Measurements from ENCODE around the gene EPB41L1. TPM values are rescaled to one million over a fixed set of nuclear protein-coding genes. Genes with fewer than 3 reads are reported as not detected.

Gene EPB41L1
- total RNA-seq, 1 experiment from 2014 or later, result 38.7 TPM

DNA sequence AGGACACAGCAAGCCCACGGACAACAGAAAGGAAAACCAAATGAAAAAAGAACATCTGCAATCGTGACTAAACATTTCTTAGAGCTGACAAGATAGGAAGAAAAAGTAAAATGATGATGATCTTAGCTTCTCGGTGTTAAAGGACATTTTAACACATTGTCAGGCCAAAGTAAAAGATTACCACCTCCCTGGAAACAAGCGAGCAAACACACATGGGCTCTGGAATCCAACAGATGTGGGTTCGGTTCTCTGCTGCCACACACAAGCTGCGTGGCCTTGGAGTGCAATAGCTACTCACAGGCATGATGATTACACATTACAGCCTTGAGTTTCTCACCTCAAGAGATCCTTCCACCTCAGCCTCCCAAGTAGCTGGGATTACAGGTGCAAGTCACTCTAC, 74.2 kb downstream of the EPB41L1 start (continued):
- no peak for TF ChIP-seq ARID4B (CRISPR knock-in tag; IDR thresholded peaks at IDR 0.05; ENCODE audit: borderline replicate concordance)
- TF ChIP-seq ZNF671 (CRISPR knock-in tag; IDR thresholded peaks at IDR 0.05), result no peak
- TF ChIP-seq NR1H2 (CRISPR knock-in tag; IDR thresholded peaks at IDR 0.05), result no peak
- TF ChIP-seq ELF4 (CRISPR knock-in tag; IDR thresholded peaks at IDR 0.05; ENCODE audit: low read depth), result no peak
- no peak for TF ChIP-seq CREM (CRISPR knock-in tag; IDR thresholded peaks at IDR 0.05)

GRCh38 chr20:36230019-36230418, 75.5 kb downstream of the EPB41L1 start:
- POLR2A ChIA-PET, result no interaction called here
- Mint-ChIP-seq H3K4me1 (no peaks in the 10 kb centered on the region), H3K27me3 (ENCODE audit: low read depth) (no peaks in the 10 kb centered on the region), H3K4me3 (no peak overlapping the region), H3K36me3 (no peaks in the 10 kb centered on the region), H3K27ac (no peak overlapping the region), H3K9me3 (no peaks in the 10 kb centered on the region)
- CTCF ChIA-PET, result interaction anchor here (1.8 to 2.2 kb wide), 2 partner anchors 170 to 209 kb away, joined by 10 to 16 read pairs; no protein-coding TSS in a partner anchor
- TF ChIP-seq RELA (CRISPR knock-in tag; IDR thresholded peaks at IDR 0.05; ENCODE audit: borderline replicate concordance), result no peak
- TF ChIP-seq SMAD4 (CRISPR knock-in tag; IDR thresholded peaks at IDR 0.05), result no peak
- TF ChIP-seq FOXK1 (CRISPR knock-in tag; IDR thresholded peaks at IDR 0.05), result no peak
- TF ChIP-seq, protein P1, sequence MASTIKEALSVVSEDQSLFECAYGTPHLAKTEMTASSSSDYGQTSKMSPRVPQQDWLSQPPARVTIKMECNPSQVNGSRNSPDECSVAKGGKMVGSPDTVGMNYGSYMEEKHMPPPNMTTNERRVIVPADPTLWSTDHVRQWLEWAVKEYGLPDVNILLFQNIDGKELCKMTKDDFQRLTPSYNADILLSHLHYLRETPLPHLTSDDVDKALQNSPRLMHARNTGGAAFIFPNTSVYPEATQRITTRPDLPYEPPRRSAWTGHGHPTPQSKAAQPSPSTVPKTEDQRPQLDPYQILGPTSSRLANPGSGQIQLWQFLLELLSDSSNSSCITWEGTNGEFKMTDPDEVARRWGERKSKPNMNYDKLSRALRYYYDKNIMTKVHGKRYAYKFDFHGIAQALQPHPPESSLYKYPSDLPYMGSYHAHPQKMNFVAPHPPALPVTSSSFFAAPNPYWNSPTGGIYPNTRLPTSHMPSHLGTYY (CRISPR knock-in tag; IDR thresholded peaks at IDR 0.05), result no peak
- TF ChIP-seq, protein P2, sequence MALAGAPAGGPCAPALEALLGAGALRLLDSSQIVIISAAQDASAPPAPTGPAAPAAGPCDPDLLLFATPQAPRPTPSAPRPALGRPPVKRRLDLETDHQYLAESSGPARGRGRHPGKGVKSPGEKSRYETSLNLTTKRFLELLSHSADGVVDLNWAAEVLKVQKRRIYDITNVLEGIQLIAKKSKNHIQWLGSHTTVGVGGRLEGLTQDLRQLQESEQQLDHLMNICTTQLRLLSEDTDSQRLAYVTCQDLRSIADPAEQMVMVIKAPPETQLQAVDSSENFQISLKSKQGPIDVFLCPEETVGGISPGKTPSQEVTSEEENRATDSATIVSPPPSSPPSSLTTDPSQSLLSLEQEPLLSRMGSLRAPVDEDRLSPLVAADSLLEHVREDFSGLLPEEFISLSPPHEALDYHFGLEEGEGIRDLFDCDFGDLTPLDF (CRISPR knock-in tag; IDR thresholded peaks at IDR 0.05), result no peak
- no peak for TF ChIP-seq NFE2L1 (CRISPR knock-in tag; IDR thresholded peaks at IDR 0.05)
- TF ChIP-seq PRRX2 (CRISPR knock-in tag; IDR thresholded peaks at IDR 0.05), result no peak
- TF ChIP-seq NR1H2 (CRISPR knock-in tag; IDR thresholded peaks at IDR 0.05), result no peak
- TF ChIP-seq ZNF232 (CRISPR knock-in tag; IDR thresholded peaks at IDR 0.05), result no peak
- no peak for TF ChIP-seq ESRRA (CRISPR knock-in tag; IDR thresholded peaks at IDR 0.05; ENCODE audit: borderline replicate concordance)
- TF ChIP-seq ZSCAN18 (CRISPR knock-in tag; IDR thresholded peaks at IDR 0.05), result no peak
- no peak for TF ChIP-seq ELF4 (CRISPR knock-in tag; IDR thresholded peaks at IDR 0.05; ENCODE audit: low read depth)
- no peak for TF ChIP-seq RORB (CRISPR knock-in tag; IDR thresholded peaks at IDR 0.05)
- no peak for TF ChIP-seq ATF1 (CRISPR knock-in tag; IDR thresholded peaks at IDR 0.05)
- TF ChIP-seq, protein P3, sequence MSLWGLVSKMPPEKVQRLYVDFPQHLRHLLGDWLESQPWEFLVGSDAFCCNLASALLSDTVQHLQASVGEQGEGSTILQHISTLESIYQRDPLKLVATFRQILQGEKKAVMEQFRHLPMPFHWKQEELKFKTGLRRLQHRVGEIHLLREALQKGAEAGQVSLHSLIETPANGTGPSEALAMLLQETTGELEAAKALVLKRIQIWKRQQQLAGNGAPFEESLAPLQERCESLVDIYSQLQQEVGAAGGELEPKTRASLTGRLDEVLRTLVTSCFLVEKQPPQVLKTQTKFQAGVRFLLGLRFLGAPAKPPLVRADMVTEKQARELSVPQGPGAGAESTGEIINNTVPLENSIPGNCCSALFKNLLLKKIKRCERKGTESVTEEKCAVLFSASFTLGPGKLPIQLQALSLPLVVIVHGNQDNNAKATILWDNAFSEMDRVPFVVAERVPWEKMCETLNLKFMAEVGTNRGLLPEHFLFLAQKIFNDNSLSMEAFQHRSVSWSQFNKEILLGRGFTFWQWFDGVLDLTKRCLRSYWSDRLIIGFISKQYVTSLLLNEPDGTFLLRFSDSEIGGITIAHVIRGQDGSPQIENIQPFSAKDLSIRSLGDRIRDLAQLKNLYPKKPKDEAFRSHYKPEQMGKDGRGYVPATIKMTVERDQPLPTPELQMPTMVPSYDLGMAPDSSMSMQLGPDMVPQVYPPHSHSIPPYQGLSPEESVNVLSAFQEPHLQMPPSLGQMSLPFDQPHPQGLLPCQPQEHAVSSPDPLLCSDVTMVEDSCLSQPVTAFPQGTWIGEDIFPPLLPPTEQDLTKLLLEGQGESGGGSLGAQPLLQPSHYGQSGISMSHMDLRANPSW (CRISPR knock-in tag; conservative IDR thresholded peaks at IDR 0.05; ENCODE audit: low read depth), result no peak
- no peak for TF ChIP-seq JUN (CRISPR knock-in tag; IDR thresholded peaks at IDR 0.05)
- TF ChIP-seq NR2C2 (CRISPR knock-in tag; IDR thresholded peaks at IDR 0.05), result no peak
- TF ChIP-seq IRF1 (CRISPR knock-in tag; IDR thresholded peaks at IDR 0.05), result no peak
- ATAC-seq (no peak), DNase-seq (ENCODE audit: low spot score) (no peak)
